Kidney (tissue), 14 donors: ENCODE results near the gene NFATC2. TPM values are rescaled to one million over a fixed set of nuclear protein-coding genes. Genes with fewer than 3 reads are reported as not detected.

Experiments
- DNase-seq, 5 donors: peaks; one replicate each; pipeline ENCODE4 v3.0.0-alpha.2; 2013 to 2020
- FAIRE-seq: peaks from 2 replicates; lab custom pipeline; 2012; peaks lifted over from hg19 to GRCh38; lab: Jason Lieb, UNC
- H3K27ac ChIP-seq, 2 donors: one replicate each; pipeline ENCODE4 v1.7.0; 2013; ENCODE audit warnings: low read depth in 2 of 2, low read length in 2 of 2, inconsistent platforms in 1 of 2
- H3K27me3 ChIP-seq: one replicate; pipeline ENCODE4 v1.7.1; 2013; ENCODE audit warnings: low read length, inconsistent platforms; ENCODE audit not compliant: control insufficient read depth, insufficient read depth
- H3K36me3 ChIP-seq, 3 donors: one replicate each; pipeline versions ENCODE4 v1.7.0 to v1.7.1; 2013; ENCODE audit warnings: low read length in 3 of 3, control low read depth in 1 of 3, inconsistent platforms in 1 of 3; ENCODE audit not compliant: insufficient read depth in 3 of 3, control insufficient read depth in 2 of 3
- H3K4me1 ChIP-seq, 3 donors: one replicate each; pipeline versions ENCODE4 v1.7.0 to v1.7.1; 2013; ENCODE audit warnings: low read length in 3 of 3, inconsistent platforms in 1 of 3, low read depth in 1 of 3; ENCODE audit not compliant: control insufficient read depth in 2 of 3, insufficient read depth in 2 of 3
- H3K4me3 ChIP-seq, 3 donors: one replicate each; pipeline versions ENCODE4 v1.7.0 to v1.8.1; 2013; ENCODE audit warnings: low read length in 3 of 3, control low read depth in 1 of 3, inconsistent platforms in 1 of 3
- H3K9ac ChIP-seq, 3 donors: one replicate each; pipeline versions ENCODE4 v1.7.0 to v1.7.1; 2013; ENCODE audit warnings: low read length in 3 of 3, control low read depth in 1 of 3, inconsistent platforms in 1 of 3
- H3K9me3 ChIP-seq, 3 donors: one replicate each; pipeline versions ENCODE4 v1.7.0 to v1.7.1; 2013; ENCODE audit warnings: low read length in 3 of 3, control low read depth in 1 of 3, inconsistent platforms in 1 of 3; ENCODE audit not compliant: control insufficient read depth in 2 of 3, insufficient read depth in 1 of 3
- CTCF ChIP-seq: IDR thresholded peaks from 3 replicates; pipeline ENCODE4 v1.5.1; 2012; ENCODE audit warnings: mild to moderate bottlenecking, moderate library complexity, borderline replicate concordance; ENCODE audit not compliant: insufficient read depth; ENCODE audit errors: extremely low read depth
- intact Hi-C: fragments of 100-400 bp; cut with DNase I; formaldehyde crosslinking; loops from one replicate; pipeline ENCODE4 v1.11.1; 2022
- polyA plus RNA-seq: library from polyadenylated mRNA; stranded (reverse); fragments of 350-450 nt; fragmentation: Illumina TruSeq; extraction: RNeasy Lipid Tissue Mini Kit (QIAGEN cat#74804); gene quantifications from one replicate; pipeline ENCODE4 v1.2.3, GENCODE V29; 2014; ENCODE audit warnings: low read depth, low replicate concordance; ENCODE audit not compliant: insufficient read depth
- total RNA-seq: library from RNA; stranded (reverse); fragmentation: NEBNext Ultra II Directional; extraction: Animal tissue kit (Norgen Biotek cat#: 25700); gene quantifications from one replicate; pipeline ENCODE4 v1.2.1, GENCODE V29; 2021
- donor health status: control.
- donor health status: control.
- donor health status: control.
- donor health status: control.
- donor health status: control.
- donor health status: DM: yes; HTN: yes; CAD: no.
- donor health status: Normal renal cell carcinoma (clear cell type).

Gene NFATC2
- total and polyA plus RNA-seq, 2 donors from 2014 or later = 0.73 to 10.5 TPM

DNA sequence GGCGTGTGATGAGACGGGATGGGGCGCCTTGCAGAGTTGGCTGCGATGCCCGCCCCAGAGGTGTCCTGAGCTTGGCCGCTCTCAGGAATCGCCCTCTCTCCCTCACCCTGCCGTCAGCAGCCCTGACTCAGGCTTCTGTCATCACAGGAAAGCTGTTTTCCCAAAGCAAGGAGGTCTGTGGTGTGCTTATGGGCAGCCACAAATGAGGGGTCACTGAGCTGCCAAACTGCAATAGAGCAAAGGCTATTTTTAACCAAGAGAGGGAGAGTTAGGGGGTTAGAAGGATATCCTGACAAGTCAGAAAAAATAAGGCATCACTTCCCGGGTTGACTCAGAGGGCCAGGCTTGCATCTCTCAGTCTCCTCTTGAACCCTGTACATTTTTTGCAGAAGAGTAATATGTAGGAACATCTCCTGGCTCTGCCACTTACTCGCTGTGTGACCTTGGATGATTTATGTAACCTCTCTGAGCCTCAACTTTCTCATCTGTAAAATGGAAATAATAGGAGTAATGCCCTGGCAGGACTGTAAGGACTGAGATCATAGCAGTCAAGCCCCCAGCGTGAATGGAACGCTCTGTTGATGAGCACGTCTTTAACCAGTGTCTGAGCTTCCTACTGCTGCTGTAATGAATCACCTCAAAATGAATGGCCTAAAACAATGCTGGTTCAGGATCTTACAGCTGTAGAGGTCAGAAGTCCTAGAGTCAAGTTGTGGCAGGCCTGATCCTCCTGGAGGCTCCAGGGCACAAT is 181.9 kb downstream of the NFATC2 start:
- DNase-seq = no peak
- Histone ChIP-seq H3K4me1 (no peaks in the 10 kb centered on the region), H3K36me3 (no peaks in the 10 kb centered on the region), H3K9ac (no peak overlapping the region), H3K9me3 (peaks cover 0 to 4% (median 0%) of the 10 kb centered on the region in 3 donors), H3K4me3 (no peak overlapping the region), H3K27me3 (no peaks in the 10 kb centered on the region), H3K27ac (no peak overlapping the region)
- TF ChIP-seq CTCF = no peak
- intact Hi-C loops = no loop called here
- FAIRE-seq = no peak

DNA sequence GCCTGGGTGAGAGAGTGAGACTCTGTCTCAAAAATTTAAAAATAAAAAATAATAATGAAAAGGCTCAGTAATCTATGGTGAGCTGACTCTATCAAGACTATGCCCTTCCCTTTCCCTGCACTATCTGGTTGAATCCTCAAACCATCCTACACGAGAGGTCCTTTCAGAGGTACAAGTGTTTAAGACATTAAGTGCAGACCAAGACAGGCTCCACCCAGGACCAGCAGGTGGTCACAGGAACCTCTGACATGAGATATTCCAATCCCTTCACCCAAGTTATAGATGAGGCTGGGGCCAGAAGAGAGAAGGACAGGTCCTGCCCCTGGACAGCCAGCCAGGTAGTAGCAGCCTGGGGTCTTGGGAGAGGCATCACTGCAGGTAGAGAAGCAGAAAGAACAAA is 182.6 kb downstream of the NFATC2 start:
- Histone ChIP-seq H3K4me3 (no peak overlapping the region), H3K9me3 (peaks cover 0 to 4% (median 0%) of the 10 kb centered on the region in 3 donors), H3K36me3 (no peaks in the 10 kb centered on the region), H3K4me1 (no peaks in the 10 kb centered on the region), H3K27ac (no peak overlapping the region), H3K9ac (no peak overlapping the region), H3K27me3 (no peaks in the 10 kb centered on the region)
- DNase-seq (no peak), FAIRE-seq (no peak)
- no peak for TF ChIP-seq CTCF
- intact Hi-C loops = no loop called here

- FAIRE-seq = no peak
- intact Hi-C loops = no loop called here
These were observed 183.1 kb downstream of the NFATC2 start for GRCh38 chr20:51359401-51359800.

More at GRCh38 chr20:51359401-51359800, 183.1 kb downstream of the NFATC2 start:
- Histone ChIP-seq H3K27me3 (no peaks in the 10 kb centered on the region), H3K36me3 (no peaks in the 10 kb centered on the region), H3K9me3 (peaks cover 0 to 4% (median 0%) of the 10 kb centered on the region in 3 donors), H3K27ac (no peak overlapping the region), H3K4me3 (no peak overlapping the region), H3K4me1 (no peaks in the 10 kb centered on the region), H3K9ac (no peak overlapping the region)
- no peak for DNase-seq
- no peak for TF ChIP-seq CTCF
